HG03135 (cell line): Measurements from ENCODE around the gene SYNC.
"Not testable (repeated sequence)": the region's sequence is repeated elsewhere in the genome, so short reads cannot be mapped to it uniquely, and the experiment has no call there.

Source experiments
- ATAC-seq: cut with Tn5 transposase; IDR thresholded peaks from one replicate; pipeline ENCODE4 v1.9.1; 2021; ENCODE audit warnings: mild to moderate bottlenecking, moderate library complexity; ENCODE audit not compliant: unreplicated experiment

The SYNC gene

GRCh38 chr1:32695098-32695904, 7.3 kb downstream of the SYNC start:
- no peak for ATAC-seq

GRCh38 chr1:32693455-32694174, 9.0 kb downstream of the SYNC start:
- ATAC-seq: no peak

- ATAC-seq: no peak
Measured at GRCh38 chr1:32686387-32686786, 16.2 kb downstream of the SYNC start.

- no peak for ATAC-seq
Measured at GRCh38 chr1:32685498-32685897, 17.1 kb downstream of the SYNC start.

- no peak for ATAC-seq
Measured at GRCh38 chr1:32684167-32684811, 18.3 kb downstream of the SYNC start.

- ATAC-seq: no peak
Measured at GRCh38 chr1:32683397-32683796, 19.2 kb downstream of the SYNC start.

GRCh38 chr1:32681999-32682398, 20.6 kb downstream of the SYNC start:
- no peak for ATAC-seq

- ATAC-seq: no peak
Measured at GRCh38 chr1:32681509-32681908, 21.1 kb downstream of the SYNC start.

GRCh38 chr1:32680642-32681041, 21.9 kb downstream of the SYNC start:
- no peak for ATAC-seq

GRCh38 chr1:32679993-32680392, 22.6 kb downstream of the SYNC start:
- not testable (repeated sequence) for ATAC-seq

GRCh38 chr1:32676945-32677344, 25.6 kb downstream of the SYNC start:
- ATAC-seq: no peak

- not testable (repeated sequence) for ATAC-seq
Measured at GRCh38 chr1:32668716-32669115, 33.9 kb downstream of the SYNC start.

- no peak for ATAC-seq
Measured at GRCh38 chr1:32666901-32667566, 35.5 kb downstream of the SYNC start.

- ATAC-seq: no peak
Measured at GRCh38 chr1:32665915-32666314, 36.7 kb downstream of the SYNC start.

GRCh38 chr1:32659581-32659980, 43.0 kb downstream of the SYNC start:
- no peak for ATAC-seq

- no peak for ATAC-seq
Measured at GRCh38 chr1:32652244-32652962, 50.2 kb downstream of the SYNC start.

GRCh38 chr1:32651461-32652073, 51.0 kb downstream of the SYNC start:
- no peak for ATAC-seq

GRCh38 chr1:32650752-32651460, 51.7 kb downstream of the SYNC start, which contains the start of gene RBBP4:
Gene RBBP4 (plus strand): TSS chr1:32651208. CDS start chr1:32651307, 99 bp downstream.
- peak; percentile 77 for ATAC-seq

- peak; percentile 61 for ATAC-seq
Measured at GRCh38 chr1:32650248-32650751, 52.3 kb downstream of the SYNC start, which contains the start of gene ZBTB8OS. Gene ZBTB8OS (minus strand): TSS chr1:32650550. CDS start chr1:32650529, 21 bp downstream.
